Fibroblast of skin of left biceps (primary cell): Measurements from ENCODE around the gene SLC22A12.
"Not testable (repeated sequence)": the region's sequence is repeated elsewhere in the genome, so short reads cannot be mapped to it uniquely, and the experiment has no call there.

Experiments
- DNase-seq, 2 experiments: peaks; one replicate each; pipeline ENCODE4 v3.0.0-alpha.2; 2013; ENCODE audit warnings: low read depth in 2 of 2

SLC22A12 gene

GRCh38 chr11:64590763-64591221, at the start of gene SLC22A12:
Gene SLC22A12, plus strand, starts transcription at chr11:64591220. Its CDS starts 337 bp downstream, at chr11:64591557.
- DNase-seq, result no peak

DNA sequence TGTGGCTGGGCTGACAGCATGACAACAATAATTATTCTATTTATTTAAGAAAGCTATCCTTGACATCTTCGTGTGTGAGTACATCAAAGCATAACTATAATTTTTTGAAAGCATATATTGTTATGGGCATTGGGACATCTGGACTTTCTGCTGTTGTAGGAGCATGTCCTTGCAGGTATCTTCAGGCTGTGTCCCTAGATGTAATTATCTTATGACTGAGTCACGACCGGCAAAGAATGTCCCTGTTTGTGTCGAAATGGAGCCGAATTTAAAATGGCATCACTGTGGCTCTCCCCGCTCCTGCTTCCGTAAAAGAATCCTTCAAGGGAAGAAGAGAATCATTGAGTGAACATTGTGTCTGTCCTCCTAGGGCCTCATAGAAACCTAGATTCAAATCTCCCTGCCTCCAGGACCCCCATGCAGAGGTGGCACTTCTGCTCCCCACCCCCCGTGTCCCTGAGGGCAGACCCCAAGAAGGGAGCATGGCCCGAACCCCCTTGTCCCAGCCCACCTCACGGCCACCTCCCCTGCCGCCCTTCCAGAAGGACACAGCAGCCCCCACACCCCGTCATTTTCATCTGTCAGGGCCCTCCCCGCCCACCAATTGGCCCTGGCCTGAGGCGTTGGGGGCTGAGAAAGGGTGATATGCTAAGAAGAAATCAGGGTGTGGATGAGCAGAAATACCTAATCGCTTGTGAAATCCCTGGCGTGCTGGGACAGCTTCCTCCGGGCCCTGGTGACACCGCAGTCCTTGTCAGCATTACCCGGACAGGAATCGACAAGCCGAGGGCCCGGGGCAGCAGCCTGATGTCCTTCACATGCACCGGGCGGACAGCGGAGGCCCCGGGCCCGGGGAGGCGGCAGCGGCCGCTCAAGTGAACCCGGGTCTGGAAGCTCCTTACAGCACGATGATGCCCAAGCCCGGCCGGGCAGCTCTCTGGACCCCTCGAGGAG, 48.6 kb upstream of the SLC22A12 start:
- no peak for DNase-seq

GRCh38 chr11:64543818-64544217, 47.2 kb upstream of the SLC22A12 start:
- DNase-seq, result no peak

GRCh38 chr11:64544616-64545296, 46.3 kb upstream of the SLC22A12 start:
- no peak for DNase-seq

GRCh38 chr11:64545619-64546018, 45.4 kb upstream of the SLC22A12 start:
- DNase-seq, result no peak

GRCh38 chr11:64546176-64546575, 44.8 kb upstream of the SLC22A12 start:
- no peak for DNase-seq

GRCh38 chr11:64546600-64546999, 44.4 kb upstream of the SLC22A12 start:
- DNase-seq, result no peak

GRCh38 chr11:64549969-64550368, 41.1 kb upstream of the SLC22A12 start:
- DNase-seq, result no peak

- DNase-seq, result no peak
Measured at GRCh38 chr11:64553554-64554201, 37.3 kb upstream of the SLC22A12 start.

DNA sequence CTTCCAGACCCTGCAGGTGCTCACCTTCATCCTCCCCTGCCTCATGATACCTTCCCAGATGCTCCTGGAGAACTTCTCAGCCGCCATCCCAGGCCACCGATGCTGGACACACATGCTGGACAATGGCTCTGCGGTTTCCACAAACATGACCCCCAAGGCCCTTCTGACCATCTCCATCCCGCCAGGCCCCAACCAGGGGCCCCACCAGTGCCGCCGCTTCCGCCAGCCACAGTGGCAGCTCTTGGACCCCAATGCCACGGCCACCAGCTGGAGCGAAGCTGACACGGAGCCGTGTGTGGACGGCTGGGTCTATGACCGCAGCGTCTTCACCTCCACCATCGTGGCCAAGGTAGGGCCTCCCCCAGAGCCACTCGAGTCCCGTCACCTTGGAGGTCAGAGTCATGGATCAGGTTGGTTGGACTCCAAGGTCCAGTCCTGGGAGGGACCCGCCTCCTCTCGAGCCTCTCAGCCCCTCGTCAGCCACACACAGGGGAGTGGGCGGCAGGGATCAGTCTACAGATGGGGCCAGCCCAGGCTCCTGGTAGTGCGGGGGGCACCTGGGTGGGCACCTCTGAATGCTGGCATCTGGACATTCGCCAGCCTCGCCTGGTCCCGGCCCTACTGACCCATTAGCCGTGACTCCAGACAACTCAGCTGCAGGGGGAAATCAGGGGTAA, 34.8 kb upstream of the SLC22A12 start:
- no peak for DNase-seq

DNA sequence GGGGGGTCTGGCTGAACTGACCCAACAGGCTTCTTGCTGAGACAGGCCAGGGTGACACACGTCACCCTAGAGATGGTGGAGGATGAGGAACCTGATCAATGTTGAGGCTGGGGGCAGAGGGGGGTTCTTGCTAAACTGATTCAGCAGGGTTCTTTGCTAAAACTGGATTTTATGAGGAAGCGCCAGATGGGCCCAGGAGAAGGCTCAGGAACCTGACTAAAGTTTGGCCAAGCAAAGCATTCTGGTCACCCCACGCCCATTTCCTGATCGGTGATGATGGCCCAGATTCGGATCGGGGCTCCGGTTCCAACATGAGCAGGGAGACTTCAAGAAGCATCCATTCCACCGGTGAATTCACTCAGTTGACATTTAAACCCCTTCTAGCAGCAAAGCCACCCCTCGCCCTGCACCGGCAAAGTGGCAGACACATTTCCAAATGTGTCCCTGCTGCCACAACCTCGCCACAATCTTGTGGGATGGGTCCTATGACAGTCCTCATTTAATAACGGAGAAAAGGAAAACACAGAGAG, 34.2 kb upstream of the SLC22A12 start:
- DNase-seq, result no peak

GRCh38 chr11:64558065-64558745, 32.8 kb upstream of the SLC22A12 start:
- DNase-seq, result no peak

GRCh38 chr11:64558869-64559268, 32.2 kb upstream of the SLC22A12 start:
- DNase-seq, result no peak

DNA sequence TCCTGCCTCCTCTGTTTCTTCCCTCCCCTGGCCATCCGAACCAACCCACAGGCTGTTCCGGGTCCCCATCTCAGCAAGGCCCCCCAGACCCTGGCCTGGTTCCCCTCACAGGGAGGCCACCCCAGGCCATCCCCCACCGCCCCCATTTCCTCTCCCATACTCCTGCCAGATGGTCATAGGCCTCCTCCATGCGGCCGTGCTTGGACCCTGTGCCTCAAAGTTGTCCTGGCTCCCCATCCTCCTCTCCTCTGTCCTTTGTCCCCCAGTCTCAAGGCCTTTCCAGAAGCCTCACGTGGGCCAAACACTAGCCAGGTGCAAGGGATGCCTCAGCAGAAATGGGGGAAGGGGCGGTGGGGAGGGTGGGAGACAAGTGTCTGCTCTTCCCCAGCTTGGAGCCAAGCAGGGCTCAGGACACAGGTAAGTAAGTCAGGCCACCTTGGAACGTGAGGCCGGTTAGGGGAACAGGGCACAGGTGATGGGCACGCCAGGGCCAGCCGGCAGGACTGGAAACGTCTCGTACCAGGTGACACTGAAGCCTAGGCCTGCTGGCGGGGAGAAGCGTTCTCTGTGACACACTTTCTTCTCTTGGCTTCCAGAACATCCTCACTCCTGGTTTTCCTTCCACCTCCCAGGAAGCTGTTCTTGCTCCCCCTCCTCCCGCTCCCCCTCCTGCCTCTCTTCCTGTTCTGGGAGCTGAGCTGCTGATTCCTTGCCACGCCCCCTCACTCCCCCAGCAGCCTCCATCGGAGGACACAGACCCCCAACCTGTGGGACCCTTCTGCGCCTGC, 31.5 kb upstream of the SLC22A12 start:
- DNase-seq, result no peak

DNA sequence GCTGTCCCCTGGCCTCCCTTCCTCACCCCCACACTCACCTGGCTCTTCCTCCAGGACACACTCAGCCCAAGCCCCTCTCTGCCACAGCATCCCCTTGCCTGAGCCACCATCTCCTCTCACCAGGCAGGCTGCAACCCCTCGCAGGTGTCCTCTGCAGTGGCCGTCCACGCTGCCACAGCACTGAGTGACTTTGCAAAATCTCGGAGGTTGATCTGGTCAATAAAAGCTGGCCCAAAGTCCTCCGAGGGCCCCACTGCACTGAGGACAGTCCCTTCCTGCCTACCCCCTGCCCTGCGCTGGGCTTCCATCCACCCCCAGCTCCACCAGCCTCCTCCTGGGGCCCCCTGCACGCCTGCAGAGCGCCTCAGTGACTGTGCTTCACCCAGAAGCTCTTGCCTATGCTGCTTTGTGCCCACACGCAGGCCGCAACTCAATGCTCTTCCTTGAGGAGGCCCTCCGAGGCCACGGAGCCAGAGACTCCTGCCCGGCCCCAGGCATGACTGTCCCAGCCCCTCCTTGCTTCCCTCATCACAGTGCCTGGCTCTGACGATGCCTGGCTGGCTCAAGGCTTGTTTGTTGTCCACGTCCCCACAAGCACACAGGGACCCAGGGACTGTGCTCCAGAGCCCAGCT, 30.8 kb upstream of the SLC22A12 start:
- DNase-seq, result no peak

DNA sequence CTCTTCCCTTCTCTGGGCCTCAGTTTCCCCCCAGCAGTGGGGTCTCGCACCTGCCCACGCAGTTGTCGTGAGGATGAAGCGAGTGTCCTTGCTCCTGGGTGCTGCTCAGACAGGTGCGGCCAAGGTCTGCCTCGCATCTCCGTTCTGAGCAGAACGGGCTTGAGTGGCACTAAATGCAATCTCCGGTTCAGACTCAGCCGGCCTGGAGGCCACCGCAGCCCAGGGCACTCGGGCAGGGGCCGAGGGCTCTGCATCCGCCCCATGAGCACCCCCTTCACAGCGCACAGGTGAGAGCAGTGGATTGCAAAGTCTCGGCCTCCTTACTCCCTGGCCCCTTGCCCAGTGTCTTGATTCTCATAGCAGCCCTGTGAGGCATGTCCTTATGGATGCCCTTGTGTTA, 30.1 kb upstream of the SLC22A12 start:
- no peak for DNase-seq

- DNase-seq, result not testable (repeated sequence)
Measured at GRCh38 chr11:64561429-64561828, 29.6 kb upstream of the SLC22A12 start.

DNA sequence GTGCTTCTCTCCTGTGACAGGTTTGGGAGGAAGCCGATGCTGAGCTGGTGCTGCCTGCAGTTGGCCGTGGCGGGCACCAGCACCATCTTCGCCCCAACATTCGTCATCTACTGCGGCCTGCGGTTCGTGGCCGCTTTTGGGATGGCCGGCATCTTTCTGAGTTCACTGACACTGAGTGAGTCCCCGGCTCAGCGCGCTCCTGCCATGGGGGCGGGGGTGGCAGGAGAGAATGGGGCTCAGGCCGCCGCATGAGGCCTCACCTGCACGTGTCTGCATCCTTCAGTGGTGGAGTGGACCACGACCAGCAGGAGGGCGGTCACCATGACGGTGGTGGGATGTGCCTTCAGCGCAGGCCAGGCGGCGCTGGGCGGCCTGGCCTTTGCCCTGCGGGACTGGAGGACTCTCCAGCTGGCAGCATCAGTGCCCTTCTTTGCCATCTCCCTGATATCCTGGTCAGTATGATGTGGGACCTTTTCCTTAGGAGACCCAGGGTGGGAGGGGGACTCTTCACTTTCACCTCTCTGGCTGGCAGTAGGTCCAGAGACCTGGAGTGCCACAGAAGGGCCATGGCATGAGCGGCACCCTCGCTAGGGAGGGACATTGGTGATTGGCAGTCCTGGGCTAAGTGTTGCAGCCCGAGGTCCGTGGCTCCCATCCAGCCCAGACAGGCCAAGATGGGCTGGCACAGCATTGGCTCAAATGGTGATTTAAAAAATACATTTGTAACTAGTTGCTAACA, 28.9 kb upstream of the SLC22A12 start:
- no peak for DNase-seq
